Right forelimb (tissue), 1 donor: ENCODE data around the gene PTCRA.
"Not testable (repeated sequence)": the region's sequence is repeated elsewhere in the genome, so short reads cannot be mapped to it uniquely, and the experiment has no call there.

ENCODE experiments used
- DNase-seq: peaks from one replicate; pipeline ENCODE4 v3.0.0-alpha.2; 2018

PTCRA gene

GRCh38 chr6:42904467-42904866 lies 11.4 kb upstream of the PTCRA start:
- no peak for DNase-seq

- DNase-seq, result no peak
These were observed 8.5 kb upstream of the PTCRA start for GRCh38 chr6:42907336-42907735.

- DNase-seq, result no peak
These were observed 6.0 kb upstream of the PTCRA start for GRCh38 chr6:42909835-42910234.

- peak; percentile 64 for DNase-seq
These were observed 4.5 kb upstream of the PTCRA start for GRCh38 chr6:42911171-42912021.

- DNase-seq, result no peak
These were observed 1.3 kb upstream of the PTCRA start for GRCh38 chr6:42914546-42914945.

GRCh38 chr6:42916288-42916687 lies 435 bp downstream of the PTCRA start:
- no peak for DNase-seq

GRCh38 chr6:42921801-42922200 lies 5.9 kb downstream of the PTCRA start:
- no peak for DNase-seq

- no peak for DNase-seq
These were observed 7.8 kb downstream of the PTCRA start for GRCh38 chr6:42923666-42924065.

- no peak for DNase-seq
These were observed 9.5 kb downstream of the PTCRA start for GRCh38 chr6:42925248-42925857.

- DNase-seq, result peak; percentile 95
These were observed 13.3 kb downstream of the PTCRA start, which contains the start of gene CNPY3 for GRCh38 chr6:42928986-42929820. CNPY3 (plus strand) TSS chr6:42929480; CDS start chr6:42929571, 91 bp downstream.

GRCh38 chr6:42929821-42930360 lies 14.0 kb downstream of the PTCRA start:
- no peak for DNase-seq

GRCh38 chr6:42932412-42932811 lies 16.6 kb downstream of the PTCRA start:
- DNase-seq, result no peak

GRCh38 chr6:42933205-42933604 lies 17.4 kb downstream of the PTCRA start:
- no peak for DNase-seq

GRCh38 chr6:42935322-42935721 lies 19.5 kb downstream of the PTCRA start:
- DNase-seq, result no peak

GRCh38 chr6:42936398-42936797 lies 20.5 kb downstream of the PTCRA start:
- no peak for DNase-seq

GRCh38 chr6:42937548-42938427 lies 21.9 kb downstream of the PTCRA start:
- DNase-seq, result no peak

- DNase-seq, result no peak
These were observed 22.6 kb downstream of the PTCRA start for GRCh38 chr6:42938428-42938796.

GRCh38 chr6:42938987-42939809 lies 23.3 kb downstream of the PTCRA start:
- no peak for DNase-seq

- no peak for DNase-seq
These were observed 23.9 kb downstream of the PTCRA start for GRCh38 chr6:42939810-42940167.

- DNase-seq, result no peak
These were observed 24.7 kb downstream of the PTCRA start for GRCh38 chr6:42940493-42941045.

- not testable (repeated sequence) for DNase-seq
These were observed 25.5 kb downstream of the PTCRA start for GRCh38 chr6:42941356-42941755.
